HCT116 (cell line): ENCODE results near the gene PADI4. TPM values are rescaled to one million over a fixed set of nuclear protein-coding genes. Genes with fewer than 3 reads are reported as not detected.

ENCODE experiments used
- ATAC-seq: fragments of 200-7000 bp; cut with Tn5 transposase; 2 replicates; pipeline ENCODE4 v1.9.1; 2020; ENCODE audit warnings: mild to moderate bottlenecking, moderate library complexity
- BruUV-seq: library from RNA; stranded (reverse); fragments of 400-500 nt; replicated peaks from 2 replicates; lab custom pipeline; 2021; lab: Mats Ljungman, UMichigan
- CTCF ChIA-PET: fragments of 300-600 bp; sonication (Branson Sonifier 250); formaldehyde crosslinking; loops from one replicate; lab custom pipeline; 2021; ENCODE audit warnings: antibody characterized with exemption; lab: Charles Lee
- POLR2A ChIA-PET: fragments of 300-600, 350-600 bp; sonication (Branson Sonifier 250); formaldehyde crosslinking; loops from one replicate; lab custom pipeline; 2021; ENCODE audit warnings: antibody characterized with exemption; lab: Charles Lee
- RAD21 ChIA-PET, 2 experiments: fragments of 300-600 bp; sonication (Branson Sonifier 250); formaldehyde crosslinking; loops; one replicate each; lab custom pipeline; 2023; ENCODE audit warnings: low total read pairs in 2 of 2; ENCODE audit not compliant: uncharacterized antibody in 2 of 2, unreplicated experiment in 2 of 2, low non-redundant PET in 1 of 2; lab: Charles Lee
- DNase-seq: peaks from one replicate; pipeline ENCODE4 v3.0.0-alpha.2; 2010; ENCODE audit warnings: low read depth, low spot score
- H2AFZ ChIP-seq: fragments of 200-600 bp; shearing (Covaris generic), sonication (generic); 2 replicates; pipeline ENCODE4 v1.6.1; 2017; ENCODE audit warnings: low read depth, mixed run types, mixed read lengths, antibody characterized with exemption, low read length; ENCODE audit not compliant: poor library complexity, severe bottlenecking
- H3K27ac ChIP-seq: 2 replicates; pipeline ENCODE4 v1.5.1; 2012; ENCODE audit warnings: low read depth, low read length
- H3K27me3 ChIP-seq: fragments of 200-600 bp; sonication (generic); 2 replicates; pipeline ENCODE4 v1.6.1; 2016; ENCODE audit warnings: mixed run types, low read length, mixed read lengths; ENCODE audit not compliant: insufficient read depth
- H3K36me3 ChIP-seq, 2 experiments: fragments of 200-500 bp in 1 of 2; fragments of 200-600 bp in 1 of 2; sonication (Bioruptor generic) in 1 of 2; sonication (generic) in 1 of 2; 2 replicates each; pipeline versions ENCODE4 v1.5.1 to v1.6.1; 2014 to 2016; ENCODE audit warnings: low read length in 2 of 2, inconsistent platforms in 1 of 2, mixed read lengths in 1 of 2, mixed run types in 1 of 2; ENCODE audit not compliant: insufficient read depth in 2 of 2, control insufficient read depth in 1 of 2
- H3K4me1 ChIP-seq, 2 experiments: fragments of 200-600 bp in 1 of 2; sonication (generic) in 1 of 2; 2 replicates each; pipeline versions ENCODE4 v1.5.1 to v1.6.1; 2012 to 2017; ENCODE audit warnings: low read length in 2 of 2, inconsistent platforms in 1 of 2, mild to moderate bottlenecking in 1 of 2, mixed read lengths in 1 of 2, mixed run types in 1 of 2, moderate library complexity in 1 of 2; ENCODE audit not compliant: insufficient read depth in 2 of 2, control insufficient read depth in 1 of 2
- H3K4me2 ChIP-seq: fragments of 200-600 bp; sonication (generic); 2 replicates; pipeline ENCODE4 v1.6.1; 2017; ENCODE audit warnings: mixed run types, low read length, mixed read lengths
- H3K4me3 ChIP-seq, 2 experiments: fragments of 200-600 bp in 1 of 2; sonication (generic) in 1 of 2; replicated peaks in 1 of 2; 2 replicates each; pipeline ENCODE4 v1.5.1; 2011 to 2016; ENCODE audit warnings: low read length in 2 of 2, control low read depth in 1 of 2, low read depth in 1 of 2, mild to moderate bottlenecking in 1 of 2, mixed read lengths in 1 of 2, mixed run types in 1 of 2
- H3K79me2 ChIP-seq: fragments of 200-600 bp; sonication (generic); 2 replicates; pipeline ENCODE4 v1.6.1; 2017; ENCODE audit warnings: mild to moderate bottlenecking, mixed run types, low read length, moderate library complexity, mixed read lengths; ENCODE audit not compliant: insufficient read depth
- H3K9ac ChIP-seq: fragments of 200-600 bp; sonication (generic); 2 replicates; pipeline ENCODE4 v1.6.1; 2016; ENCODE audit warnings: low read length, mixed read lengths
- H3K9me2 ChIP-seq: fragments of 200-600 bp; sonication (generic), shearing (Covaris generic); 2 replicates; pipeline ENCODE4 v1.6.1; 2017; ENCODE audit warnings: mixed run types, mild to moderate bottlenecking, moderate library complexity; ENCODE audit not compliant: insufficient read depth
- H3K9me3 ChIP-seq, 2 experiments: fragments of 200-500 bp in 1 of 2; fragments of 200-600 bp in 1 of 2; sonication (Bioruptor generic) in 1 of 2; sonication (generic) in 1 of 2; 2 replicates each; pipeline ENCODE4 v1.6.1; 2014 to 2017; ENCODE audit warnings: low read length in 2 of 2, mixed read lengths in 2 of 2, inconsistent platforms in 1 of 2, low read depth in 1 of 2, mild to moderate bottlenecking in 1 of 2, mixed run types in 1 of 2, moderate library complexity in 1 of 2; ENCODE audit not compliant: control insufficient read depth in 1 of 2, insufficient read depth in 1 of 2
- H4K20me1 ChIP-seq: fragments of 200-600 bp; sonication (generic), shearing (Covaris generic); 2 replicates; pipeline ENCODE4 v1.6.1; 2017; ENCODE audit warnings: mixed run types, mild to moderate bottlenecking, moderate library complexity; ENCODE audit not compliant: insufficient read depth
- ATF3 ChIP-seq: IDR thresholded peaks from 2 replicates; pipeline ENCODE4 v1.6.1; 2012
- CEBPB ChIP-seq: IDR thresholded peaks from 2 replicates; pipeline ENCODE4 v1.6.1; 2012; ENCODE audit warnings: low read depth
- ELF1 ChIP-seq: IDR thresholded peaks from 2 replicates; pipeline ENCODE4 v1.6.1; 2012; ENCODE audit warnings: low read depth, borderline replicate concordance
- EZH2 ChIP-seq: fragments of 200-600 bp; sonication (generic); IDR thresholded peaks from 2 replicates; pipeline ENCODE4 v1.6.1; 2017; ENCODE audit warnings: antibody characterized with exemption, mixed run types
- FOSL1 ChIP-seq: IDR thresholded peaks from 2 replicates; pipeline ENCODE4 v1.6.1; 2012; ENCODE audit warnings: low read depth
- JUND ChIP-seq: IDR thresholded peaks from 2 replicates; pipeline ENCODE4 v1.6.1; 2012
- MAX ChIP-seq: IDR thresholded peaks from 2 replicates; pipeline ENCODE4 v1.6.1; 2012
- POLR2A ChIP-seq: IDR thresholded peaks from 2 replicates; pipeline ENCODE4 v1.7.0; 2011; ENCODE audit warnings: borderline replicate concordance; ENCODE audit not compliant: insufficient read depth, insufficient read length; ENCODE audit errors: extremely low read depth
- POLR2AphosphoS5 ChIP-seq: IDR thresholded peaks from 2 replicates; pipeline ENCODE4 v1.6.1; 2011; ENCODE audit warnings: mild to moderate bottlenecking, low read depth, low read length, moderate library complexity
- SIN3A ChIP-seq: IDR thresholded peaks from 2 replicates; pipeline ENCODE4 v1.6.1; 2012; ENCODE audit warnings: low read depth
- SP1 ChIP-seq: IDR thresholded peaks from 2 replicates; pipeline ENCODE4 v1.6.1; 2012; ENCODE audit warnings: low read depth
- TCF7L2 ChIP-seq: IDR thresholded peaks from 2 replicates; pipeline ENCODE4 v1.7.0; 2011; ENCODE audit warnings: borderline replicate concordance, inconsistent platforms; ENCODE audit not compliant: insufficient read depth, insufficient read length; ENCODE audit errors: extremely low read depth
- ZFX ChIP-seq: fragments of 450-650 bp; IDR thresholded peaks from 2 replicates; pipeline ENCODE4 v1.6.1; 2017
- ZNF274 ChIP-seq: fragments of 200-500 bp; sonication (Bioruptor generic); IDR thresholded peaks from 2 replicates; pipeline ENCODE4 v1.6.1; 2014; ENCODE audit warnings: mild to moderate bottlenecking, low read depth, low read length, inconsistent platforms
- intact Hi-C: fragments of 100-400 bp; cut with micrococcal nuclease; formaldehyde crosslinking; loops from 2 replicates; pipeline ENCODE4 v1.10.0; 2022
- total RNA-seq: library from RNA; stranded (reverse); gene quantifications from one replicate; pipeline ENCODE4 v1.2.1, GENCODE V29; 2021; ENCODE audit not compliant: unreplicated experiment
- TF ChIP-seq, protein P1 (sequence below): IDR thresholded peaks from 2 replicates; pipeline ENCODE4 v1.6.1; 2012; ENCODE audit warnings: low read depth
- TF ChIP-seq, protein P2 (sequence below), 3 experiments: fragments of 200-600 bp in 1 of 3; sonication (generic) in 1 of 3; IDR thresholded peaks in 2 of 3; conservative IDR thresholded peaks in 1 of 3; 2 replicates each; pipeline ENCODE4 v1.5.1; 2012 to 2017; ENCODE audit warnings: low read depth in 2 of 3, low read length in 2 of 3, antibody characterized with exemption in 1 of 3, borderline replicate concordance in 1 of 3, control low read depth in 1 of 3, mild to moderate bottlenecking in 1 of 3, mixed read lengths in 1 of 3, mixed run types in 1 of 3, moderate library complexity in 1 of 3; ENCODE audit not compliant: insufficient read depth in 1 of 3
- TF ChIP-seq, protein P3 (sequence below): IDR thresholded peaks from 2 replicates; pipeline ENCODE4 v1.6.1; 2011; ENCODE audit warnings: mild to moderate bottlenecking, low read length, moderate library complexity; ENCODE audit not compliant: insufficient replicate concordance; ENCODE audit errors: extremely low read depth

Gene PADI4
- total RNA-seq, 1 experiment from 2014 or later, result 0.44 TPM

GRCh38 chr1:17292299-17293160, 15.5 kb upstream of the PADI4 start:
- CTCF ChIA-PET, result no interaction called here
- intact Hi-C loops, result no loop called here
- POLR2A ChIA-PET, result interaction anchor here (0.6 kb wide), 1 partner anchor 85 kb away, joined by 4 read pairs; no protein-coding TSS in a partner anchor

More at GRCh38 chr1:17292299-17293160, 15.5 kb upstream of the PADI4 start:
- peak; percentile 59 for ATAC-seq
- H3K4me3 ChIP-seq, result no peak overlapping the region
- BruUV-seq, result no TSS peak
- H3K4me2 ChIP-seq, result peak overlapping the region; percentile 35; the same call in 1 of the 2 replicates
- RAD21 ChIA-PET, result no interaction called here
- H3K4me1 ChIP-seq, result peaks cover 10 to 15% of the 10 kb centered on the region in 2 experiments
- no peaks in the 10 kb centered on the region for H4K20me1 ChIP-seq
- no peaks in the 10 kb centered on the region; the same call in 1 of the 2 replicates for H3K27me3 ChIP-seq
- H3K79me2 ChIP-seq, result no peaks in the 10 kb centered on the region
- no peaks in the 10 kb centered on the region for H3K9me3 ChIP-seq
- no peaks in the 10 kb centered on the region for H3K9me2 ChIP-seq
- no peaks in the 10 kb centered on the region for H3K36me3 ChIP-seq
- no peak overlapping the region for H3K9ac ChIP-seq
- no peak for TF ChIP-seq EZH2
- TF ChIP-seq, protein P1, sequence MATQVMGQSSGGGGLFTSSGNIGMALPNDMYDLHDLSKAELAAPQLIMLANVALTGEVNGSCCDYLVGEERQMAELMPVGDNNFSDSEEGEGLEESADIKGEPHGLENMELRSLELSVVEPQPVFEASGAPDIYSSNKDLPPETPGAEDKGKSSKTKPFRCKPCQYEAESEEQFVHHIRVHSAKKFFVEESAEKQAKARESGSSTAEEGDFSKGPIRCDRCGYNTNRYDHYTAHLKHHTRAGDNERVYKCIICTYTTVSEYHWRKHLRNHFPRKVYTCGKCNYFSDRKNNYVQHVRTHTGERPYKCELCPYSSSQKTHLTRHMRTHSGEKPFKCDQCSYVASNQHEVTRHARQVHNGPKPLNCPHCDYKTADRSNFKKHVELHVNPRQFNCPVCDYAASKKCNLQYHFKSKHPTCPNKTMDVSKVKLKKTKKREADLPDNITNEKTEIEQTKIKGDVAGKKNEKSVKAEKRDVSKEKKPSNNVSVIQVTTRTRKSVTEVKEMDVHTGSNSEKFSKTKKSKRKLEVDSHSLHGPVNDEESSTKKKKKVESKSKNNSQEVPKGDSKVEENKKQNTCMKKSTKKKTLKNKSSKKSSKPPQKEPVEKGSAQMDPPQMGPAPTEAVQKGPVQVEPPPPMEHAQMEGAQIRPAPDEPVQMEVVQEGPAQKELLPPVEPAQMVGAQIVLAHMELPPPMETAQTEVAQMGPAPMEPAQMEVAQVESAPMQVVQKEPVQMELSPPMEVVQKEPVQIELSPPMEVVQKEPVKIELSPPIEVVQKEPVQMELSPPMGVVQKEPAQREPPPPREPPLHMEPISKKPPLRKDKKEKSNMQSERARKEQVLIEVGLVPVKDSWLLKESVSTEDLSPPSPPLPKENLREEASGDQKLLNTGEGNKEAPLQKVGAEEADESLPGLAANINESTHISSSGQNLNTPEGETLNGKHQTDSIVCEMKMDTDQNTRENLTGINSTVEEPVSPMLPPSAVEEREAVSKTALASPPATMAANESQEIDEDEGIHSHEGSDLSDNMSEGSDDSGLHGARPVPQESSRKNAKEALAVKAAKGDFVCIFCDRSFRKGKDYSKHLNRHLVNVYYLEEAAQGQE, result no peak
- no peak for TF ChIP-seq CEBPB
- TF ChIP-seq TCF7L2, result no peak
- no peak for TF ChIP-seq SIN3A
- TF ChIP-seq ZFX, result no peak
- TF ChIP-seq JUND, result peak; percentile 44; the same call in 1 of the 2 replicates
- TF ChIP-seq MAX, result no peak
- no peak for TF ChIP-seq POLR2A
- no peak for TF ChIP-seq SP1
- no peak for TF ChIP-seq ELF1
- TF ChIP-seq ZNF274, result no peak
- TF ChIP-seq FOSL1, result peak; percentile 23; the same call in 1 of the 2 replicates
- TF ChIP-seq, protein P2, sequence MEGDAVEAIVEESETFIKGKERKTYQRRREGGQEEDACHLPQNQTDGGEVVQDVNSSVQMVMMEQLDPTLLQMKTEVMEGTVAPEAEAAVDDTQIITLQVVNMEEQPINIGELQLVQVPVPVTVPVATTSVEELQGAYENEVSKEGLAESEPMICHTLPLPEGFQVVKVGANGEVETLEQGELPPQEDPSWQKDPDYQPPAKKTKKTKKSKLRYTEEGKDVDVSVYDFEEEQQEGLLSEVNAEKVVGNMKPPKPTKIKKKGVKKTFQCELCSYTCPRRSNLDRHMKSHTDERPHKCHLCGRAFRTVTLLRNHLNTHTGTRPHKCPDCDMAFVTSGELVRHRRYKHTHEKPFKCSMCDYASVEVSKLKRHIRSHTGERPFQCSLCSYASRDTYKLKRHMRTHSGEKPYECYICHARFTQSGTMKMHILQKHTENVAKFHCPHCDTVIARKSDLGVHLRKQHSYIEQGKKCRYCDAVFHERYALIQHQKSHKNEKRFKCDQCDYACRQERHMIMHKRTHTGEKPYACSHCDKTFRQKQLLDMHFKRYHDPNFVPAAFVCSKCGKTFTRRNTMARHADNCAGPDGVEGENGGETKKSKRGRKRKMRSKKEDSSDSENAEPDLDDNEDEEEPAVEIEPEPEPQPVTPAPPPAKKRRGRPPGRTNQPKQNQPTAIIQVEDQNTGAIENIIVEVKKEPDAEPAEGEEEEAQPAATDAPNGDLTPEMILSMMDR (IDR thresholded peaks at IDR 0.05 in 2 of 3, conservative IDR thresholded peaks at IDR 0.05 in 1 of 3; ENCODE audit: borderline replicate concordance in 1 of 3, insufficient read depth in 1 of 3, low read depth in 2 of 3, low read length in 2 of 3), result no peak
- TF ChIP-seq ATF3, result no peak
- TF ChIP-seq, protein P3, sequence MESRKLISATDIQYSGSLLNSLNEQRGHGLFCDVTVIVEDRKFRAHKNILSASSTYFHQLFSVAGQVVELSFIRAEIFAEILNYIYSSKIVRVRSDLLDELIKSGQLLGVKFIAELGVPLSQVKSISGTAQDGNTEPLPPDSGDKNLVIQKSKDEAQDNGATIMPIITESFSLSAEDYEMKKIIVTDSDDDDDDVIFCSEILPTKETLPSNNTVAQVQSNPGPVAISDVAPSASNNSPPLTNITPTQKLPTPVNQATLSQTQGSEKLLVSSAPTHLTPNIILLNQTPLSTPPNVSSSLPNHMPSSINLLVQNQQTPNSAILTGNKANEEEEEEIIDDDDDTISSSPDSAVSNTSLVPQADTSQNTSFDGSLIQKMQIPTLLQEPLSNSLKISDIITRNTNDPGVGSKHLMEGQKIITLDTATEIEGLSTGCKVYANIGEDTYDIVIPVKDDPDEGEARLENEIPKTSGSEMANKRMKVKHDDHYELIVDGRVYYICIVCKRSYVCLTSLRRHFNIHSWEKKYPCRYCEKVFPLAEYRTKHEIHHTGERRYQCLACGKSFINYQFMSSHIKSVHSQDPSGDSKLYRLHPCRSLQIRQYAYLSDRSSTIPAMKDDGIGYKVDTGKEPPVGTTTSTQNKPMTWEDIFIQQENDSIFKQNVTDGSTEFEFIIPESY, result no peak
- no peak for TF ChIP-seq POLR2AphosphoS5
- TF ChIP-seq, all 23 proteins: peak for 2
- Histone ChIP-seq H3K27ac (no peak overlapping the region), H2AFZ (no peak overlapping the region)
- no peak for DNase-seq
